GM18505 (cell line): ENCODE results near the gene FHIT.

Experiments
- ATAC-seq: cut with Tn5 transposase; IDR thresholded peaks from one replicate; pipeline ENCODE4 v1.9.1; 2021; ENCODE audit not compliant: unreplicated experiment
- POLR2A ChIP-seq: IDR thresholded peaks from 4 replicates; pipeline ENCODE4 v1.6.1; 2011; ENCODE audit warnings: borderline replicate concordance; ENCODE audit not compliant: insufficient read depth, insufficient read length; ENCODE audit errors: extremely low read depth

FHIT gene

GRCh38 chr3:59797533-59797932, 1453.7 kb downstream of the FHIT start:
- ATAC-seq, result no peak
- TF ChIP-seq POLR2A, result no peak

- ATAC-seq, result no peak
- TF ChIP-seq POLR2A, result no peak
These were observed 1454.8 kb downstream of the FHIT start for GRCh38 chr3:59796456-59796855.

- no peak for ATAC-seq
- TF ChIP-seq POLR2A, result no peak
These were observed 1455.5 kb downstream of the FHIT start for GRCh38 chr3:59795756-59796155.

GRCh38 chr3:59793976-59794375, 1457.3 kb downstream of the FHIT start:
- no peak for TF ChIP-seq POLR2A
- no peak for ATAC-seq

GRCh38 chr3:59791774-59792308, 1459.4 kb downstream of the FHIT start:
- ATAC-seq, result no peak
- TF ChIP-seq POLR2A, result no peak

- ATAC-seq, result no peak
- TF ChIP-seq POLR2A, result no peak
These were observed 1461.0 kb downstream of the FHIT start for GRCh38 chr3:59790241-59790640.

GRCh38 chr3:59788801-59789200, 1462.5 kb downstream of the FHIT start:
- no peak for TF ChIP-seq POLR2A
- no peak for ATAC-seq

GRCh38 chr3:59788133-59788532, 1463.1 kb downstream of the FHIT start:
- no peak for TF ChIP-seq POLR2A
- ATAC-seq, result no peak

GRCh38 chr3:59786374-59786773, 1464.9 kb downstream of the FHIT start:
- ATAC-seq, result no peak

GRCh38 chr3:59784164-59784563, 1467.1 kb downstream of the FHIT start:
- TF ChIP-seq POLR2A, result no peak
- ATAC-seq, result no peak

More at GRCh38 chr3:59786374-59786773, 1464.9 kb downstream of the FHIT start:
- no peak for TF ChIP-seq POLR2A

- no peak for ATAC-seq
- no peak for TF ChIP-seq POLR2A
These were observed 1467.7 kb downstream of the FHIT start for GRCh38 chr3:59783468-59783988.

- no peak for ATAC-seq
These were observed 1468.6 kb downstream of the FHIT start for GRCh38 chr3:59782664-59783063.

GRCh38 chr3:59780209-59780608, 1471.0 kb downstream of the FHIT start:
- no peak for TF ChIP-seq POLR2A
- no peak for ATAC-seq

More at GRCh38 chr3:59782664-59783063, 1468.6 kb downstream of the FHIT start:
- no peak for TF ChIP-seq POLR2A

- TF ChIP-seq POLR2A, result no peak
- ATAC-seq, result no peak
These were observed 1472.0 kb downstream of the FHIT start for GRCh38 chr3:59779260-59779659.

- TF ChIP-seq POLR2A, result no peak
- ATAC-seq, result peak; percentile 55
These were observed 1473.6 kb downstream of the FHIT start for GRCh38 chr3:59777667-59778077.
